Islet precursor cell (in vitro differentiated cells): Measurements from ENCODE around the gene APC2.
"Not testable (repeated sequence)": the region's sequence is repeated elsewhere in the genome, so short reads cannot be mapped to it uniquely, and the experiment has no call there.

ENCODE experiments used
- DNase-seq: peaks from one replicate; pipeline ENCODE4 v3.0.0-alpha.2; 2018

Gene APC2

GRCh38 chr19:1483979-1484428, 34.1 kb downstream of the APC2 start:
- no peak for DNase-seq

GRCh38 chr19:1486720-1487575, 37.0 kb downstream of the APC2 start:
- no peak for DNase-seq

- DNase-seq = no peak
Measured at GRCh38 chr19:1487576-1488281, 37.8 kb downstream of the APC2 start.

- no peak for DNase-seq
Measured at GRCh38 chr19:1488282-1488601, 38.3 kb downstream of the APC2 start.

- DNase-seq = no peak
Measured at GRCh38 chr19:1489463-1490310, 39.8 kb downstream of the APC2 start.

- DNase-seq = peak; percentile 100
Measured at GRCh38 chr19:1490311-1491113, 40.6 kb downstream of the APC2 start, which contains the start of gene PCSK4. TSS of gene PCSK4 (minus strand) at chr19:1490350. CDS start at chr19:1490346, 4 bp downstream.

GRCh38 chr19:1491114-1491848, 41.4 kb downstream of the APC2 start, which contains the start of gene REEP6:
TSS of gene REEP6 (plus strand) at chr19:1491181. CDS start at chr19:1491270, 89 bp downstream.
- DNase-seq = no peak

GRCh38 chr19:1491849-1492170, 41.9 kb downstream of the APC2 start:
- DNase-seq = no peak

GRCh38 chr19:1492474-1493006, 42.6 kb downstream of the APC2 start:
- no peak for DNase-seq

- DNase-seq = no peak
Measured at GRCh38 chr19:1494115-1494815, 44.3 kb downstream of the APC2 start.

- no peak for DNase-seq
Measured at GRCh38 chr19:1495051-1495798, 45.3 kb downstream of the APC2 start.

- no peak for DNase-seq
Measured at GRCh38 chr19:1495799-1496713, 46.1 kb downstream of the APC2 start.

- no peak for DNase-seq
Measured at GRCh38 chr19:1496714-1497577, 47.0 kb downstream of the APC2 start.

- DNase-seq = no peak
Measured at GRCh38 chr19:1497578-1498235, 47.8 kb downstream of the APC2 start.

- not testable (repeated sequence) for DNase-seq
Measured at GRCh38 chr19:1499231-1499630, 49.3 kb downstream of the APC2 start.

GRCh38 chr19:1501200-1501595, 51.3 kb downstream of the APC2 start:
- no peak for DNase-seq

- no peak for DNase-seq
Measured at GRCh38 chr19:1502433-1503088, 52.6 kb downstream of the APC2 start.
